Measurements from ENCODE around the gene GATA2. TPM values are rescaled to one million over a fixed set of nuclear protein-coding genes. Genes with fewer than 3 reads are reported as not detected.

The GATA2 gene
- total and polyA plus RNA-seq, 2 donors (not counting 1 experiment from before 2014, with no cell fraction given) = 0.83 to 3.2 TPM

- H3K4me1 ChIP-seq (ENCODE audit: control insufficient read depth, extremely low read depth, insufficient read depth, low read length) = no peaks in the 10 kb centered on the region
- no peaks in the 10 kb centered on the region for H3K79me2 ChIP-seq (ENCODE audit: control insufficient read depth, insufficient read depth, low read length)
- no peak overlapping the region for H2AFZ ChIP-seq (ENCODE audit: low read length)
- TF ChIP-seq, protein P1, sequence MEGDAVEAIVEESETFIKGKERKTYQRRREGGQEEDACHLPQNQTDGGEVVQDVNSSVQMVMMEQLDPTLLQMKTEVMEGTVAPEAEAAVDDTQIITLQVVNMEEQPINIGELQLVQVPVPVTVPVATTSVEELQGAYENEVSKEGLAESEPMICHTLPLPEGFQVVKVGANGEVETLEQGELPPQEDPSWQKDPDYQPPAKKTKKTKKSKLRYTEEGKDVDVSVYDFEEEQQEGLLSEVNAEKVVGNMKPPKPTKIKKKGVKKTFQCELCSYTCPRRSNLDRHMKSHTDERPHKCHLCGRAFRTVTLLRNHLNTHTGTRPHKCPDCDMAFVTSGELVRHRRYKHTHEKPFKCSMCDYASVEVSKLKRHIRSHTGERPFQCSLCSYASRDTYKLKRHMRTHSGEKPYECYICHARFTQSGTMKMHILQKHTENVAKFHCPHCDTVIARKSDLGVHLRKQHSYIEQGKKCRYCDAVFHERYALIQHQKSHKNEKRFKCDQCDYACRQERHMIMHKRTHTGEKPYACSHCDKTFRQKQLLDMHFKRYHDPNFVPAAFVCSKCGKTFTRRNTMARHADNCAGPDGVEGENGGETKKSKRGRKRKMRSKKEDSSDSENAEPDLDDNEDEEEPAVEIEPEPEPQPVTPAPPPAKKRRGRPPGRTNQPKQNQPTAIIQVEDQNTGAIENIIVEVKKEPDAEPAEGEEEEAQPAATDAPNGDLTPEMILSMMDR (conservative IDR thresholded peaks at IDR 0.05 in 1 of 2, IDR thresholded peaks at IDR 0.05 in 1 of 2; ENCODE audit: low read depth in 1 of 2, low read length in 2 of 2) = no peak
- TF ChIP-seq EZH2 (IDR thresholded peaks at IDR 0.05; ENCODE audit: low read length, missing control alignments) = no peak
- no peak overlapping the region for H3K4me3 ChIP-seq (replicated peaks in 1 of 4; ENCODE audit: control extremely low read depth in 1 of 4, insufficient read depth in 1 of 4, low read depth in 3 of 4, low read length in 4 of 4)
- H3K4me2 ChIP-seq (ENCODE audit: extremely low read depth, insufficient read depth, low read length) = no peak overlapping the region
- H3K9ac ChIP-seq (ENCODE audit: insufficient read depth, low read length) = no peak overlapping the region
- H3K27me3 ChIP-seq (ENCODE audit: control insufficient read depth, insufficient read depth, low read length) = peaks cover 22% of the 10 kb centered on the region
- no peaks in the 10 kb centered on the region for H4K20me1 ChIP-seq (ENCODE audit: control insufficient read depth, extremely low read depth, insufficient read depth, low read length)
- no peaks in the 10 kb centered on the region for H3K36me3 ChIP-seq (ENCODE audit: control insufficient read depth, insufficient read depth, low read length)
- no peaks in the 10 kb centered on the region for H3K9me3 ChIP-seq (ENCODE audit: control insufficient read depth, insufficient read depth, low read depth, low read length)
- H3K27ac ChIP-seq (ENCODE audit: insufficient read depth, low read length) = no peak overlapping the region
- DNase-seq (ENCODE audit: low read depth in 2 of 2) = no peak
Measured at GRCh38 chr3:128456776-128457715, 36.0 kb downstream of the GATA2 start.

GRCh38 chr3:128455786-128456748 is 36.9 kb downstream of the GATA2 start:
- Histone ChIP-seq H3K27ac (ENCODE audit: insufficient read depth, low read length) (no peak overlapping the region), H2AFZ (ENCODE audit: low read length) (no peak overlapping the region), H3K9ac (ENCODE audit: insufficient read depth, low read length) (no peak overlapping the region), H3K4me2 (ENCODE audit: extremely low read depth, insufficient read depth, low read length) (no peak overlapping the region), H3K36me3 (ENCODE audit: control insufficient read depth, insufficient read depth, low read length) (no peaks in the 10 kb centered on the region), H3K4me3 (replicated peaks in 1 of 4; ENCODE audit: control extremely low read depth in 1 of 4, insufficient read depth in 1 of 4, low read depth in 3 of 4, low read length in 4 of 4) (no peak overlapping the region), H4K20me1 (ENCODE audit: control insufficient read depth, extremely low read depth, insufficient read depth, low read length) (no peaks in the 10 kb centered on the region), H3K27me3 (ENCODE audit: control insufficient read depth, insufficient read depth, low read length) (peaks cover 22% of the 10 kb centered on the region), H3K4me1 (ENCODE audit: control insufficient read depth, extremely low read depth, insufficient read depth, low read length) (no peaks in the 10 kb centered on the region), H3K9me3 (ENCODE audit: control insufficient read depth, insufficient read depth, low read depth, low read length) (no peaks in the 10 kb centered on the region), H3K79me2 (ENCODE audit: control insufficient read depth, insufficient read depth, low read length) (no peaks in the 10 kb centered on the region)
- no peak for DNase-seq (ENCODE audit: low read depth in 2 of 2)
- TF ChIP-seq, protein P1 (conservative IDR thresholded peaks at IDR 0.05 in 1 of 2, IDR thresholded peaks at IDR 0.05 in 1 of 2; ENCODE audit: low read depth in 1 of 2, low read length in 2 of 2) = no peak

DNA sequence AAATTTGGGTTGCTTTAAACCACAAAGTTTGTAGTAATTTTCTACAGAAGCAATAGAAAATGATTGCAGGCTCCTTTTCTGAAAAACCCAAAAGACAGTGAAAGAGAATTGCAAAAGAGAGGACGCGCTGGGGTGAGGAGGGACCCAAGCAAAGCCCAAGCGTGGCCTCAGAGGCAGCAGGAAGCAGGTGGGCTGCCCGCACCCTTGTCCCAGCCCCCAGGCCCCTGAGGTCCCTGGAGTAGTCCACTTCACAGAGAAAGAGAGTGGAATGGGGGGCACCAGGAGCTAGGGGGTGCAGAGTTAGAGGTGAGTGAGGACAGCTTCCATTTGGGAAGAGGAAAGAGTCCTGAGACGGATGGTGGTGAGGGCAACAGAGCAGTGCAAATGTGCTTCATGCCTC is 37.9 kb downstream of the GATA2 start:
- Histone ChIP-seq H3K27me3 (ENCODE audit: control insufficient read depth, insufficient read depth, low read length) (peaks cover 22% of the 10 kb centered on the region), H3K4me2 (ENCODE audit: extremely low read depth, insufficient read depth, low read length) (no peak overlapping the region), H3K36me3 (ENCODE audit: control insufficient read depth, insufficient read depth, low read length) (no peaks in the 10 kb centered on the region), H3K9me3 (ENCODE audit: control insufficient read depth, insufficient read depth, low read depth, low read length) (no peaks in the 10 kb centered on the region), H2AFZ (ENCODE audit: low read length) (no peak overlapping the region), H4K20me1 (ENCODE audit: control insufficient read depth, extremely low read depth, insufficient read depth, low read length) (no peaks in the 10 kb centered on the region), H3K4me1 (ENCODE audit: control insufficient read depth, extremely low read depth, insufficient read depth, low read length) (no peaks in the 10 kb centered on the region), H3K4me3 (replicated peaks in 1 of 4; ENCODE audit: control extremely low read depth in 1 of 4, insufficient read depth in 1 of 4, low read depth in 3 of 4, low read length in 4 of 4) (no peak overlapping the region), H3K79me2 (ENCODE audit: control insufficient read depth, insufficient read depth, low read length) (no peaks in the 10 kb centered on the region), H3K27ac (ENCODE audit: insufficient read depth, low read length) (no peak overlapping the region), H3K9ac (ENCODE audit: insufficient read depth, low read length) (no peak overlapping the region)
- DNase-seq (ENCODE audit: low read depth in 2 of 2) = no peak
- no peak for TF ChIP-seq EZH2 (IDR thresholded peaks at IDR 0.05; ENCODE audit: low read length, missing control alignments)
- TF ChIP-seq, protein P1 (conservative IDR thresholded peaks at IDR 0.05 in 1 of 2, IDR thresholded peaks at IDR 0.05 in 1 of 2; ENCODE audit: low read depth in 1 of 2, low read length in 2 of 2) = no peak

Measured in fibroblast of lung (primary cell).